ENCODE measurements around the gene CCDC57. TPM values are rescaled to one million over a fixed set of nuclear protein-coding genes. Genes with fewer than 3 reads are reported as not detected.

Gene CCDC57
- total RNA-seq, 1 experiment from 2014 or later = 31.0 TPM

DNA sequence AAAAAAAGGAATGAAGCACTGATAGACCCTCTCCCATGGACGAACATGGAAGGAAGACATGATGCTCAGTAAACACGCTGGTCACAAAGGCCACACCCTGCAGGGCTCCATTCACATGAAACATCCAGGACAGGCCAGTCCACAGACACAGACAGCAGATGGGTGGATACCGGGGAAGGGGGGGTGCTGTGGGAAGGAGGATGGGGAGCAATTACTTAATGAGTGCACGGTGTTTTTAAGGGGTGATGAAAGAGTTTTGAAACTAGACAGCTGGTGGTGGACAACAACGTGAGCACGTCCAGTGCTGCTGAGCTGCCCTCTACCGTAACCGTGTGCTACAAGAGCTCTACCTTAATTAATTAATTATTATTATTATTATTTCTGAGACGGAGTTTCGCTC is 10.2 kb upstream of the CCDC57 start:
- Histone ChIP-seq H3K27me3 (replicated peaks; ENCODE audit: control insufficient read depth, insufficient read depth, low read length) (no peaks in the 10 kb centered on the region), H3K36me3 (ENCODE audit: control insufficient read depth, insufficient read depth, low read length) (no peaks in the 10 kb centered on the region), H3K4me1 (peaks cover 2% of the 10 kb centered on the region; the same call in 1 of the 2 replicates), H3K4me3 (ENCODE audit: low read depth, low read length) (no peak overlapping the region), H3K9me3 (no peaks in the 10 kb centered on the region)
- POLR2A ChIA-PET = no interaction called here
- CTCF ChIA-PET = no interaction called here
- Mint-ChIP-seq H3K4me1 (ENCODE audit: low read depth, unreplicated experiment) (no peaks in the 10 kb centered on the region), H3K9me3 (ENCODE audit: unreplicated experiment) (no peaks in the 10 kb centered on the region), H3K4me3 (ENCODE audit: unreplicated experiment) (no peak overlapping the region), H3K27me3 (ENCODE audit: insufficient read depth, unreplicated experiment) (no peaks in the 10 kb centered on the region), H3K27ac (ENCODE audit: unreplicated experiment) (no peak overlapping the region), H3K36me3 (ENCODE audit: insufficient read depth, unreplicated experiment) (peaks cover 6% of the 10 kb centered on the region)
- intact Hi-C loops (cut with micrococcal nuclease; ENCODE audit: unreplicated experiment) = no loop called here
- no TSS peak for BruUV-seq (replicated peaks)
- TF ChIP-seq, protein P1, sequence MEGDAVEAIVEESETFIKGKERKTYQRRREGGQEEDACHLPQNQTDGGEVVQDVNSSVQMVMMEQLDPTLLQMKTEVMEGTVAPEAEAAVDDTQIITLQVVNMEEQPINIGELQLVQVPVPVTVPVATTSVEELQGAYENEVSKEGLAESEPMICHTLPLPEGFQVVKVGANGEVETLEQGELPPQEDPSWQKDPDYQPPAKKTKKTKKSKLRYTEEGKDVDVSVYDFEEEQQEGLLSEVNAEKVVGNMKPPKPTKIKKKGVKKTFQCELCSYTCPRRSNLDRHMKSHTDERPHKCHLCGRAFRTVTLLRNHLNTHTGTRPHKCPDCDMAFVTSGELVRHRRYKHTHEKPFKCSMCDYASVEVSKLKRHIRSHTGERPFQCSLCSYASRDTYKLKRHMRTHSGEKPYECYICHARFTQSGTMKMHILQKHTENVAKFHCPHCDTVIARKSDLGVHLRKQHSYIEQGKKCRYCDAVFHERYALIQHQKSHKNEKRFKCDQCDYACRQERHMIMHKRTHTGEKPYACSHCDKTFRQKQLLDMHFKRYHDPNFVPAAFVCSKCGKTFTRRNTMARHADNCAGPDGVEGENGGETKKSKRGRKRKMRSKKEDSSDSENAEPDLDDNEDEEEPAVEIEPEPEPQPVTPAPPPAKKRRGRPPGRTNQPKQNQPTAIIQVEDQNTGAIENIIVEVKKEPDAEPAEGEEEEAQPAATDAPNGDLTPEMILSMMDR (IDR thresholded peaks at IDR 0.05; ENCODE audit: insufficient read depth in 1 of 2, low read depth in 1 of 2, low read length in 1 of 2, severe bottlenecking in 1 of 2, unreplicated experiment in 1 of 2) = no peak
- no peak for DNase-seq

DNA sequence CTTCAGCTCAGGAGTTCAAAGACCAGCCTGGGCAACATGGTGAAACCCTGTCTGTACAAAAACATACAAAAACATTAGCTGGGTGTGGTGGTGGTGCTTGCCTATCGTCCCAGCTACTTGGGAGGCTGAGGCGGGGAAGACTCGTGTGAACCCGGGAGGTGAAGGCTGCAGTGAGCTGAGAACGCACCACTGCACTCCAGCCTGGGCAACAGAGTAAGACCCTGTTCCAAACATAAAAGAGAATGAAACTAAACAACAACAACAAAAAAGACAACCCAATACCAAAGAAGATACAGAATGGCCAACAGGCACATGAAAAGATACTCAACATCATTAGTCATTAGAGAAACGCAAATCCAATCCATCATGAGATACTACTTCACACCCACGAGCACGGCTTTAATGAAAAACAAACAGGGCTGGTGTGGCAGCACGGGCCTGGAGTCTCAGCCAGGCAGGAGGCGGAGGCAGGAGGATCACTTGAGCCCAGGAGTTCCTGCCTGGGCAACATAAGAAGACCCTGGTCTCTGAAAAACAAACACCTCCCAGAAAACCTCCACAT is 8.8 kb upstream of the CCDC57 start:
- Histone ChIP-seq H3K36me3 (ENCODE audit: control insufficient read depth, insufficient read depth, low read length) (no peaks in the 10 kb centered on the region), H3K9me3 (no peaks in the 10 kb centered on the region), H3K4me3 (ENCODE audit: low read depth, low read length) (no peak overlapping the region), H3K4me1 (peaks cover 16% of the 10 kb centered on the region), H3K27me3 (replicated peaks; ENCODE audit: control insufficient read depth, insufficient read depth, low read length) (no peaks in the 10 kb centered on the region)
- TF ChIP-seq, protein P1 (IDR thresholded peaks at IDR 0.05; ENCODE audit: insufficient read depth in 1 of 2, low read depth in 1 of 2, low read length in 1 of 2, severe bottlenecking in 1 of 2, unreplicated experiment in 1 of 2) = no peak
- H3K9me3 Mint-ChIP-seq (ENCODE audit: unreplicated experiment) = no peaks in the 10 kb centered on the region
- H3K27ac Mint-ChIP-seq (ENCODE audit: unreplicated experiment) = no peak overlapping the region
- no peak overlapping the region for H3K4me3 Mint-ChIP-seq (ENCODE audit: unreplicated experiment)
- no peaks in the 10 kb centered on the region for H3K27me3 Mint-ChIP-seq (ENCODE audit: insufficient read depth, unreplicated experiment)
- no TSS peak for BruUV-seq (replicated peaks)
- intact Hi-C loops (cut with micrococcal nuclease; ENCODE audit: unreplicated experiment) = no loop called here
- H3K36me3 Mint-ChIP-seq (ENCODE audit: insufficient read depth, unreplicated experiment) = peaks cover 8% of the 10 kb centered on the region
- ChIA-PET POLR2A (no interaction called here), CTCF (interaction anchor here (0.6 kb wide), 1 partner anchor 11 kb away, joined by 3 read pairs; no protein-coding TSS in a partner anchor)
- no peaks in the 10 kb centered on the region for H3K4me1 Mint-ChIP-seq (ENCODE audit: low read depth, unreplicated experiment)
- no peak for DNase-seq

DNA sequence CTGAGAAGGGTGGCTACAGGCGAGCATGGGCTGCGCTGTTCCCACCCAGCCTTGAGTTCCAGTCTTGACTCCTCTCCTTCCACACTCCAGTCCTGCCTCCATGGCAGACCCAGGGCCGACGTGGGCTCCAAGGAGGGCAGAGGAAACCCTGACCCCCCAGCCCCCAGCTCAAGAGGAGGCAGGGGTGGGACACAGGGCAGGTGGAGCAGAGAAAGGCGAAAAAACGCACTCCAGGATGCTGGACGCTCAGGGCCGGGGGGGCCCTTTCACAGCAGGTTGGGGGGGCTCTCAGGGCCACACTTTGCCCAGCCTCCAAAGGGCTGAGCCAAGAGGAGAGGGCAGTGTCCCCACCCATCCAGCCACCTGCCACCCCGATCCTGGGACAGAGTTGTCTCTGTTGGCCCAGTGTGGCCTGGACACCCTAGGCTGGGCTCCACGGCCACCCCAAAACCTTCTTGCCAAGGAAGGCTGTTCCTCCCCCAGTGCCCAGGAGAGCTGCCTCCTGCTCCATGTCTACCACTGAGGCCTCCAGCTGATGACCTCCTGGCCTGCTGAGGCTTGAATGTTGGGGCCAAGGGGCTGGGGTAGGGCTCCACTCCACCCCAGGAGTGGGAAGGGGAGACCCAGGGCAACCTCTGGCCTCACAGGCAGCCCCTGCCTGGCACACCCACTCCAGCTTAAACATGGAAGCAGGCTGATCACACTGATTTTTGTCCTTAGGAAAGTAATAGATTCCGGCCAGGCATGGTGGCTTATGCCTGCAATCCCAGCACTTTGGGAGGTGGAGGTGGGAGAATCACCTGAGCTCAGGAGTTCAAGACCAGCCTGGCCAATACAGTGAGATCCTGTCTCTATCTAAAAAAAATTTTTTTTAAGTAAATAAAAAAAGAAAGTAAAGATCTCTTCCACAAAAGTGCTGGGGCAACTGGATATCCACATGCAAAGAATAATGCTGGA is 7.4 kb upstream of the CCDC57 start:
- H3K27me3 ChIP-seq (replicated peaks; ENCODE audit: control insufficient read depth, insufficient read depth, low read length) = no peaks in the 10 kb centered on the region
- DNase-seq = no peak
- H3K4me1 Mint-ChIP-seq (ENCODE audit: low read depth, unreplicated experiment) = no peaks in the 10 kb centered on the region
- ChIA-PET CTCF (no interaction called here), POLR2A (no interaction called here)
- BruUV-seq (replicated peaks) = no TSS peak
- H3K36me3 Mint-ChIP-seq (ENCODE audit: insufficient read depth, unreplicated experiment) = peaks cover 15% of the 10 kb centered on the region
- H3K27me3 Mint-ChIP-seq (ENCODE audit: insufficient read depth, unreplicated experiment) = no peaks in the 10 kb centered on the region
- H3K4me3 ChIP-seq (ENCODE audit: low read depth, low read length) = no peak overlapping the region
- no peaks in the 10 kb centered on the region for H3K9me3 ChIP-seq
- H3K36me3 ChIP-seq (ENCODE audit: control insufficient read depth, insufficient read depth, low read length) = no peaks in the 10 kb centered on the region
- TF ChIP-seq, protein P1 (IDR thresholded peaks at IDR 0.05; ENCODE audit: insufficient read depth in 1 of 2, low read depth in 1 of 2, low read length in 1 of 2, severe bottlenecking in 1 of 2, unreplicated experiment in 1 of 2) = no peak
- H3K4me1 ChIP-seq = peaks cover 21% of the 10 kb centered on the region
- intact Hi-C loops (cut with micrococcal nuclease; ENCODE audit: unreplicated experiment) = no loop called here
- H3K27ac Mint-ChIP-seq (ENCODE audit: unreplicated experiment) = no peak overlapping the region
- H3K9me3 Mint-ChIP-seq (ENCODE audit: unreplicated experiment) = no peaks in the 10 kb centered on the region
- H3K4me3 Mint-ChIP-seq (ENCODE audit: unreplicated experiment) = no peak overlapping the region
